Measurements from ENCODE around the gene ERRFI1. TPM values are rescaled to one million over a fixed set of nuclear protein-coding genes. Genes with fewer than 3 reads are reported as not detected.

ERRFI1 gene
- total RNA-seq, 2 experiments from 2014 or later: 1.3 to 1.5 TPM

DNA sequence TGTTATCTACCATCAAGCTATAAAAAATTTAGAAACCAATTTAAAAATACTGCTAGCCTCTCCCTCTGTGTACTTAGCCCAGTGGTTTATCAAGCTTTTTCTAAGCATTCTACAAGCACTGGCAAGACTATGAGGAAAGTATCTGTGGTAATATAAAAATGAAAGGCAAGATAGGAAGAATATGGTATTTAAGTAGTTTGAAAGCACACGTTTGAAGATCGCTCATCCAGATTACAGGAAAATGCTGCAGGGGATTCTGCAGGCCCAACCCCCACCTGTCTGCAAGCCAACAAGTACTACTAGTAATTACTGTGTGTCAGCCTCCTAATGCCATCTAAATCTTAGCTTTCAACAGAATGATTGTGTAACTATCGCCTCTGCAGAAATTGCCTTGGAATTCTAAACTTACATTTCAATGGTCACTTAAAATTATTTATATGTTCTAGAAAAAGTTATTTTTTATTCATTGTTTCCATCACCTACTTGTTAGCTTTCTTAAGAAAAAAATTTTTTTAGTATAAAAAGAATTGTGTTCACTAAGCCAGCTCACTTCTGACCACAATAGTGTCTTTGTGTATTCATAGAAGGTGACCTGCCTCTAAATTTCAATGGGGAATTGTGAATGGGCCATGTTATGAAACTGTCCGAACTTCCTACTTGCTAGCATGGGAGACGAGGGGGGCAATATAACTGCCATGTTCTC is 8.5 kb downstream of the ERRFI1 start:
- H3K36me3 Mint-ChIP-seq (ENCODE audit: low read depth): no peaks in the 10 kb centered on the region
- CTCF ChIA-PET: interaction anchor here (0.7 to 8.7 kb wide), 15 partner anchors 11 to 331 kb away, joined by 3 to 79 read pairs (median 4); no protein-coding TSS in a partner anchor
- H3K4me3 Mint-ChIP-seq: no peak overlapping the region
- DNase-seq (no peak), ATAC-seq (no peak)
- H3K9me3 Mint-ChIP-seq (ENCODE audit: low read depth): no peaks in the 10 kb centered on the region
- peaks cover 10% of the 10 kb centered on the region for H3K27me3 Mint-ChIP-seq
- H3K4me1 Mint-ChIP-seq: peaks cover 2% of the 10 kb centered on the region
- intact Hi-C loops (cut with DNase I, micrococcal nuclease): loop anchor here in 1 of 2 experiments (5.0 kb wide), 1 partner anchor 295 kb away; no protein-coding TSS in a partner anchor
- H3K27ac Mint-ChIP-seq: no peak overlapping the region
- POLR2A ChIA-PET: no interaction called here

DNA sequence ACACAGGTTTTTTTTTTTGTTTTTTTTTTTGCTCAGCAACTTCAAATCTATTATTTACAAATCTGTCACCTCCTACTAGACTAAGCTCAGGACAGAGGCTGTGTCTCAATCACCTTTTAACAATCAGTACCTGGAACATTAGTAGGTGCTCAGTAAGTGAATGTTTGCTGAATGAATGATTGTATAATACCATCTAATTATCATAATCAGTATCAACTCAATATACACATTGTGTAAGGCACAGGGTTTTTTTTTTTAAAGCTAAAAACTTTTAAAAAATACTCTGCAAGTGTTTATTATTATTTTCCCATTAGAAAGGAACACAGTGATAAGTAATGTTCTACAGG is 9.2 kb downstream of the ERRFI1 start:
- intact Hi-C loops (cut with DNase I, micrococcal nuclease): loop anchor here in 1 of 2 experiments (5.0 kb wide), 1 partner anchor 295 kb away; no protein-coding TSS in a partner anchor
- Mint-ChIP-seq H3K27me3 (peaks cover 10% of the 10 kb centered on the region), H3K27ac (no peak overlapping the region), H3K9me3 (ENCODE audit: low read depth) (no peaks in the 10 kb centered on the region), H3K36me3 (ENCODE audit: low read depth) (no peaks in the 10 kb centered on the region), H3K4me3 (no peak overlapping the region), H3K4me1 (peaks cover 2% of the 10 kb centered on the region)
- DNase-seq: no peak
- CTCF ChIA-PET: interaction anchor here (1.0 to 8.7 kb wide), 11 partner anchors 11 to 333 kb away, joined by 3 to 79 read pairs (median 4); no protein-coding TSS in a partner anchor
- no peak for ATAC-seq
- POLR2A ChIA-PET: no interaction called here

DNA sequence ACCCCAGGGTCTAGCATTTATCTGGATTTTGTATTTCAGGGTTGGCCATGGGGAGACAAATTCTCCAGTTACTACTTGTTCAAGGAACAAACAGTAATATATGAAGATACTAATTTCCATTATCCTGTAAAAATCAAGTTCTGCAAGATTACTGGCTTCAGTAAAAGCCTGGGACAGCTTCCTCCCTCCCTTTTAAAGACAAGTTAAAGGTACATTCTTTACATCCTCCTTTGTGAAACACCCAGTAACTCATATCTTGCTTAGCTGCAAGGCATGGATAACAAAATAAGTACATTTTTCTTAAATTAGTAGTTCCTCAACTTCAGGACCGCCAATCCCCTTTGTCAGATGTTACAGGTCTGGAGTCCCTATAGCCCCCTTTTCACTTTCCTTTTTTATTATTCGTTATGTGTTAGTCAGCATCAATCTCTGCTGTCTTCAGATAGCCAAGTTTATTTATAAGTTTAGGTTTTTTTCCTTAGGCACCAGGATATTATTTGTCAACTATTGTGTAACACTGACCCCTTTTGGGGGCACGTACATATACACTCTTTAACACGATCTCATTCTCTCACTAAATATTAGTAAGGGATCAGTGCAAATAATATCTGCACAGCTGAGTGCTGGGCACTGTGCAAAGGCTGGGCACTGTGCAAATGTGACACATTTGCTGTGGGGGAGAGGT is 9.8 kb downstream of the ERRFI1 start:
- ATAC-seq (no peak), DNase-seq (no peak)
- ChIA-PET POLR2A (no interaction called here), CTCF (interaction anchor here (0.6 to 8.7 kb wide), 25 partner anchors 8 to 336 kb away, joined by 3 to 79 read pairs (median 4); no protein-coding TSS in a partner anchor)
- Mint-ChIP-seq H3K36me3 (ENCODE audit: low read depth) (no peaks in the 10 kb centered on the region), H3K4me3 (no peak overlapping the region), H3K9me3 (ENCODE audit: low read depth) (no peaks in the 10 kb centered on the region), H3K27ac (no peak overlapping the region), H3K27me3 (peaks cover 10% of the 10 kb centered on the region), H3K4me1 (peaks cover 2% of the 10 kb centered on the region)
- intact Hi-C loops (cut with DNase I, micrococcal nuclease): loop anchor here in 1 of 2 experiments (5.0 kb wide), 1 partner anchor 296 kb away; no protein-coding TSS in a partner anchor

DNA sequence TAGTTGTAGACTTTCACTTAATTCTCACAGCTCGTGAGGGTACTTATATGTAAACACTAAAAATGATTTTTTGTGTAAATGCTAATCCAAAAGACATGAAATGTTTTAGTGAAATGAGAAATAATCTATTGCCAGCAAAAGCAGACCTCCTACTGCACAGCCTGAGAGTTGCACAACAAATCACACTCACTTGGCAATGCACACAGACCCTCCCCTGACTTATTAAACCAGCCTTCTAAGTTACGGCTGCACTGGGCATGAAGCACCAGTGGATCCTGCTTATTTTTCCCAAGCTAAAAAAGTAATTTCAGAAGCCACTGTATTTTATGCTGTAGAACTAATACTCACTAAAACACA is 10.3 kb downstream of the ERRFI1 start:
- Mint-ChIP-seq H3K4me3 (no peak overlapping the region), H3K27ac (no peak overlapping the region), H3K36me3 (ENCODE audit: low read depth) (no peaks in the 10 kb centered on the region), H3K9me3 (ENCODE audit: low read depth) (no peaks in the 10 kb centered on the region), H3K27me3 (peaks cover 10% of the 10 kb centered on the region), H3K4me1 (peaks cover 2% of the 10 kb centered on the region)
- ChIA-PET POLR2A (no interaction called here), CTCF (interaction anchor here (0.6 to 8.7 kb wide), 29 partner anchors 9 to 337 kb away, joined by 3 to 79 read pairs (median 5); no protein-coding TSS in a partner anchor)
- DNase-seq: no peak
- no peak for ATAC-seq
- intact Hi-C loops (cut with DNase I, micrococcal nuclease): loop anchor here (1.0 to 5.0 kb wide), 3 partner anchors 297 to 334 kb away; no protein-coding TSS in a partner anchor

DNA sequence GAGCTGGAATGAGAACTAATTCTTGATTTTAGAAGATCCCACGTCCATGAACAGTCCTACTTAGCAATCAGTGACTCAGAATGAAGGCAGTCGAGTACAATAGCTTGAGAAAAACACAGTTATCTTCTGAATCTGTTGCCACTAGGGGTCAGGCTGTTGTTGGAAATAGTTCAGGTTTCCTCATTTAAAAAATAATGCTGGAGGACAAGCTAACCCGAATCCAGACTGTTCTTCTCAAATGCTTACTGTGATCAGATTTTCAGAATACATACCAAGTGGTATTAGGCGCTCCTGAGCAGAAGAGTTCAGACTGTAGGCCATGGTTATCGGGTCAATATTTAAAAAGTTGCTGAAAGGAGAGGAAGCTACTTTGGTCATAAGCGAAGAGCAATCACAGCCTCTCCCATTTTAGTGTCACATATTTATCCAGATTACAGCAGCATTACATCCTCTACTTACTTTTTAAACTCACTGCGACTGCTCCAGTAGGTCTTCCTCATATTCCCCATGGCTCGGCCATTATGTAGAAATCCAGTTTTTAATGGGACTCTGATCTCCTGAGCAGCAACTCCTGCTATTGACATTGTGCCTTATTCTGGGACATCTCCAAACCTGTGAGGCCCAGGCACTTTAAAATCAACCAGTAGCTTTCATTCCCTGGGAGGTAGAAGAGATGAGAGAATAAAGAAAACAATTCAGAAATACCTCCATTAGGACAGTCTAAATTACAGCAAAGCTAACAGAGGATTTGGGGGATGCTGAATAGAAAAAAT is 10.9 kb downstream of the ERRFI1 start:
- H3K27me3 Mint-ChIP-seq: peaks cover 10% of the 10 kb centered on the region
- DNase-seq: peak; percentile 51
- no peak overlapping the region for H3K27ac Mint-ChIP-seq
- no peaks in the 10 kb centered on the region for H3K36me3 Mint-ChIP-seq (ENCODE audit: low read depth)
- ChIA-PET CTCF (interaction anchor here (0.6 to 8.7 kb wide), 42 partner anchors 9 to 394 kb away, joined by 3 to 79 read pairs (median 4); no protein-coding TSS in a partner anchor), POLR2A (no interaction called here)
- H3K9me3 Mint-ChIP-seq (ENCODE audit: low read depth): no peaks in the 10 kb centered on the region
- intact Hi-C loops (cut with DNase I, micrococcal nuclease): loop anchor here (1.0 to 5.0 kb wide), 3 partner anchors 297 to 334 kb away; no protein-coding TSS in a partner anchor
- ATAC-seq: peak; percentile 83
- no peak overlapping the region for H3K4me3 Mint-ChIP-seq
- peaks cover 2% of the 10 kb centered on the region for H3K4me1 Mint-ChIP-seq

DNA sequence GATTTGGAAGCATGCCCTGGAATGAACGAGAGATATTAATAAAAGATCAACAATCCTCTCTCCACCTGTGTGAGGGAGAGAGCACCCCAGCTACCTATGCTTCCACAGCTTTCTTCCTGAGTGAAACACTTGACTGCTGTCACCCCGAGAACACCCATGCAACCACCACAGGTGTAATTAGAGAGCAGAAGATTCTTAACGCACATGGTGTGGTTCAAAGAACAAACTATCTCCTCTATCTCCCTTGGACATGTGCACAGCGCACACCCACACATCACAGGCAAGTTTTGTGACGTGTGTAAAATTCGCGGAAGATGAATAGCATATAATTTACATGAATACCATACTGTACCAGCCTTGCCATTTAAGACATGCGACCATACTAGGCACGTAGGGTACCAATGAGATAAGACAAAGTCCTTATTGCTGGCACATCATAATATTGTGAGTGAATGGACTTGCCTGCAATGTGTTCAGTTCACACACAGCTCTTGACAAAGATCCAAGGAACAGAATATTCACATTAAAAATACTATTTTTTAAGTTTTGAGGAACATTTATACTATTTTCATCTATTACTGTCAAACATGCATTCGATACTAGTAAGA is 11.6 kb downstream of the ERRFI1 start:
- POLR2A ChIA-PET: no interaction called here
- CTCF ChIA-PET: interaction anchor here (0.6 to 8.7 kb wide), 35 partner anchors 8 to 834 kb away, joined by 3 to 79 read pairs (median 4); no protein-coding TSS in a partner anchor
- H3K4me1 Mint-ChIP-seq: peaks cover 2% of the 10 kb centered on the region
- peaks cover 10% of the 10 kb centered on the region for H3K27me3 Mint-ChIP-seq
- H3K9me3 Mint-ChIP-seq (ENCODE audit: low read depth): no peaks in the 10 kb centered on the region
- DNase-seq (no peak), ATAC-seq (no peak)
- H3K36me3 Mint-ChIP-seq (ENCODE audit: low read depth): no peaks in the 10 kb centered on the region
- intact Hi-C loops (cut with DNase I, micrococcal nuclease): no loop called here
- H3K27ac Mint-ChIP-seq: no peak overlapping the region
- H3K4me3 Mint-ChIP-seq: no peak overlapping the region

DNA sequence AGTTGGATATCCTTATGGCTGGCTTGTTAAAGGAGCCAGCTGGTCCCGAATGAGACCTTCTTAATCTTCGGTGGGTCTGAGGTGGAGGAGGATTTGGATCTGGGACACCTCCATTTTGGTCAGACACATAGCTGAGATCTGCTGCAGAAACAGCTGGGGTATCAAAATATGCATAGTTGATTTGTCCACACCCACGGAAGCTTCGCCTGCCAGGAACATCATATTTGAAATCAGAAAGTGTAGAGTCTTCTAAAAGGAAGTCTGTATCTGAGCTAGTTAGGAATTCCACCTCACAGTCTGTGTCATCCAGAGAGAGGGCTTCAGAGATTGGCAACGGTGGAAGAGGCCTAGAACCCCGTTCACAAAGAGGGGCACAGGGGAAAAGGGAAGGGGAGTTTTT is 12.3 kb downstream of the ERRFI1 start:
- Mint-ChIP-seq H3K9me3 (ENCODE audit: low read depth) (no peaks in the 10 kb centered on the region), H3K27ac (no peak overlapping the region)
- intact Hi-C loops (cut with DNase I, micrococcal nuclease): no loop called here

DNA sequence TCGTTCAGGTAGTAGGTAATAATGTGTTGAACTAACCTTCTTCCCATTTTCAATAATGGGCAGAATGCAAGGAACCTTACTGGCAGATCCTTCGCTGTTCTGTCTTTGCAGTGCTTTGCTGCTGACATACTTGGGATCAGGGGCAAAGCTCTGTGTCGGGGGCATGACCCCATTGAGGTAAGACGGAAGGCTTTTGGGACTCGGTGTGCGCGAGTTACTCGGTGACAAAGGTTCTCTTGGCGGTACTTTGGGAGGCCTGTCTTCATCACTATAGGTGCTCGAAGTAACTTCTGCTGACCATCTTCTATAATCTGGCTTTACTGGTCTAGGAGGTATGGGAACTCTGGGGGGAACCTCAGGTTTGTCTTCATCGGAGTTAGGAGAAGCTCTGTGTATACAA is 12.7 kb downstream of the ERRFI1 start:
- no peak for ATAC-seq
- H3K4me1 Mint-ChIP-seq: peaks cover 2% of the 10 kb centered on the region
- H3K36me3 Mint-ChIP-seq (ENCODE audit: low read depth): no peaks in the 10 kb centered on the region
- no peak for DNase-seq
- ChIA-PET CTCF (interaction anchor here (0.6 to 8.7 kb wide), 7 partner anchors 11 to 835 kb away, joined by 3 to 79 read pairs (median 5); no protein-coding TSS in a partner anchor), POLR2A (no interaction called here)
- intact Hi-C loops (cut with DNase I, micrococcal nuclease): no loop called here
- no peak overlapping the region for H3K4me3 Mint-ChIP-seq
- H3K27me3 Mint-ChIP-seq: peaks cover 7% of the 10 kb centered on the region
- H3K27ac Mint-ChIP-seq: no peak overlapping the region
- no peaks in the 10 kb centered on the region for H3K9me3 Mint-ChIP-seq (ENCODE audit: low read depth)

More for the DNA sequence above, 12.3 kb downstream of the ERRFI1 start:
- Mint-ChIP-seq H3K4me3 (no peak overlapping the region), H3K36me3 (ENCODE audit: low read depth) (no peaks in the 10 kb centered on the region), H3K4me1 (peaks cover 2% of the 10 kb centered on the region), H3K27me3 (peaks cover 8% of the 10 kb centered on the region)
- POLR2A ChIA-PET: no interaction called here
- DNase-seq (no peak), ATAC-seq (no peak)
- CTCF ChIA-PET: interaction anchor here (0.6 to 8.7 kb wide), 10 partner anchors 11 to 835 kb away, joined by 3 to 79 read pairs (median 4); no protein-coding TSS in a partner anchor

DNA sequence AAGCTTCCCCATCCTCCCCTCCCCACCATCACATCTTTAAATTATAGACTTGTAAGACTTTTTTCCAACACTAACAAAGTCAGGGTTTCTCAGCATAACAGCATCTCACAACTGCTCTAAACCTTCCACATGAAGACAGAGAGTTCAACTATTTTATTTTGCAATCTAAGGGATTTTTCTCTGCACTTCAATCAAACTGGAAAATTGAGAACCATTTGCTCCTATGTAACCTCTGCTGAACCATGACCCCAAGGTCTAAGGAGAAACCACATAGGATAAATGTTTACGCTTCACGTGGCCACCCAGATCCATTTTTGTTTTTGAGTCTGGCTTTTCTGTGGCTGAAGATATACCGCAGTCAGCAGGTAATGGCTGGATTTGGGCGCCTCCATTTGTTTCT is 13.2 kb downstream of the ERRFI1 start:
- ChIA-PET POLR2A (no interaction called here), CTCF (interaction anchor here (0.6 to 8.7 kb wide), 5 partner anchors 12 to 302 kb away, joined by 3 to 79 read pairs (median 3); no protein-coding TSS in a partner anchor)
- Mint-ChIP-seq H3K9me3 (ENCODE audit: low read depth) (no peaks in the 10 kb centered on the region), H3K4me1 (peaks cover 2% of the 10 kb centered on the region), H3K4me3 (no peak overlapping the region), H3K27ac (no peak overlapping the region), H3K36me3 (ENCODE audit: low read depth) (no peaks in the 10 kb centered on the region), H3K27me3 (peaks cover 5% of the 10 kb centered on the region)
- DNase-seq (no peak), ATAC-seq (no peak)
- intact Hi-C loops (cut with DNase I, micrococcal nuclease): no loop called here

DNA sequence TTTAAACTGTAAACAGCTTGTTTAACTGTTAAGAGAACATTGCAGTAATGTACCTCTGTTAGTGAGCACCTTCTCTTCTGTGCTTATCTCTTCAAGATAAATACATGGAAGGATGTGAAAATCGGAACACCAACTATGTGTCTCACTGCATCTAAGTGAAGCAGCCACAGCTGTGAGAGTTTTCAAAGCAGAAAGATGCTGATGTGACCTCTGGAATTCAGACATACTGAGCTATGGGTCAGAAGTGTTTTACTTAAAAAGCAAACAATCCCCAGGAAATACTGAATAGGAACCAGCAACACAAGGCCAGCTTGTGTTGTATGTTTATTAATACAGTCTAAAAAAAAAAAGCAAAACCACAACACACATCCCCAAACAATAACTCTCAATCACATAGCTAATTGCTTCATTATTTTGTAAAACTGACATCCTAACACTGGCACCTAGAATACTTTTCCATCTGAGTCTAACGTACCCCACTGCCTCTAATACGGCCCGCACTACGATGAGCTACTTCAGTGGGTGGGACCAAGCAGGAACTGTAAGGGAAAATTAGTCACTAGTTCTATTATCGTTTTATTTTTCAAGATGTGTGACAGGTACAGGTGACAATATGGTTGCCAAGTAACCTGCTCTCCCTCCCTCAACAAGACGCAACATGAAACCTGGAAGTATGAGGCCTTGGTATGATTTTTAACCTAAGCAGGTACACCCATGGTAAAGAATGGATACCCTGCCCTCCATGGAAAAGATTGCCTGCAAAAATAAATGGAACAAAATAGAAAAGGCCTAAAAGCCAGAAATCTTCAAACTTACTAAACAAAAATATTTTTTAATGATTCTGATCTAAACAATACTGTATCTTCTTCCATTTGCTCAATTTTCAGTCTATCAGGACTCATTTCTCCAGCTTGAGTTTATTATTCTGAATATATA is 13.9 kb downstream of the ERRFI1 start:
- ATAC-seq (no peak), DNase-seq (no peak)
- intact Hi-C loops (cut with DNase I, micrococcal nuclease): no loop called here
- Mint-ChIP-seq H3K27ac (no peak overlapping the region), H3K4me1 (peaks cover 2% of the 10 kb centered on the region), H3K27me3 (peaks cover 5% of the 10 kb centered on the region), H3K9me3 (ENCODE audit: low read depth) (no peaks in the 10 kb centered on the region), H3K4me3 (no peak overlapping the region), H3K36me3 (ENCODE audit: low read depth) (no peaks in the 10 kb centered on the region)
- ChIA-PET POLR2A (no interaction called here), CTCF (interaction anchor here (0.6 to 8.7 kb wide), 7 partner anchors 18 to 338 kb away, joined by 3 to 79 read pairs (median 4); no protein-coding TSS in a partner anchor)
